ENCODE data around the gene OTOL1. TPM values are rescaled to one million over a fixed set of nuclear protein-coding genes. Genes with fewer than 3 reads are reported as not detected.

Gene OTOL1
- total and polyA plus RNA-seq, 7 donors, result not detected

DNA sequence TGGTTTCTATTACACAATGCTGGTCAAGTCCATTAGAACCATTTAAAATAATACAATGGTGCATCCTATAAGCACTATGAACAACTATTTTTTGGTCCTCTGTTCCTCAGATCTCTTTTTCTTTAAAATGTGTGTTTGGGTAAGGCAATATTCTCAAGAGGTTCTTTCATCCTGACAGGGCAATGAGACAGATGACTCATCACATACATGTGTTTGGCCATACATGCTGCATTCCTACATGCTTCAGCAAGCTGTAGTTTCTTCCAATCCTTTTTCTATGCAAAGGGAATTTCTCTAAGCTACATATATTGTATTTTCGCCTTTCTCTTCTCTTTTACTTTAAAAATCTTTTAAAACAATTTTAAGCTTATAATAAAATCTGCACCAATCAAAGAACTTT, 52.7 kb downstream of the OTOL1 start:
- Histone ChIP-seq H3K9me3 (no peaks in the 10 kb centered on the region), H3K27ac (no peak overlapping the region), H3K4me3 (no peak overlapping the region), H3K36me3 (ENCODE audit: insufficient read depth in 1 of 2, low read depth in 1 of 2) (no peaks in the 10 kb centered on the region), H3K27me3 (ENCODE audit: insufficient read depth in 3 of 3, low read length in 2 of 3) (no peaks in the 10 kb centered on the region), H3K4me1 (no peaks in the 10 kb centered on the region)
- no peak for ATAC-seq
- WGBS, 3 donors, result 80 to 91% (median 86%) methylated on average over 1 of the region's 1 CpG
- TF ChIP-seq, protein P1, sequence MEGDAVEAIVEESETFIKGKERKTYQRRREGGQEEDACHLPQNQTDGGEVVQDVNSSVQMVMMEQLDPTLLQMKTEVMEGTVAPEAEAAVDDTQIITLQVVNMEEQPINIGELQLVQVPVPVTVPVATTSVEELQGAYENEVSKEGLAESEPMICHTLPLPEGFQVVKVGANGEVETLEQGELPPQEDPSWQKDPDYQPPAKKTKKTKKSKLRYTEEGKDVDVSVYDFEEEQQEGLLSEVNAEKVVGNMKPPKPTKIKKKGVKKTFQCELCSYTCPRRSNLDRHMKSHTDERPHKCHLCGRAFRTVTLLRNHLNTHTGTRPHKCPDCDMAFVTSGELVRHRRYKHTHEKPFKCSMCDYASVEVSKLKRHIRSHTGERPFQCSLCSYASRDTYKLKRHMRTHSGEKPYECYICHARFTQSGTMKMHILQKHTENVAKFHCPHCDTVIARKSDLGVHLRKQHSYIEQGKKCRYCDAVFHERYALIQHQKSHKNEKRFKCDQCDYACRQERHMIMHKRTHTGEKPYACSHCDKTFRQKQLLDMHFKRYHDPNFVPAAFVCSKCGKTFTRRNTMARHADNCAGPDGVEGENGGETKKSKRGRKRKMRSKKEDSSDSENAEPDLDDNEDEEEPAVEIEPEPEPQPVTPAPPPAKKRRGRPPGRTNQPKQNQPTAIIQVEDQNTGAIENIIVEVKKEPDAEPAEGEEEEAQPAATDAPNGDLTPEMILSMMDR (IDR thresholded peaks at IDR 0.05), result no peak
- no peak for DNase-seq
- intact Hi-C loops (cut with DNase I), result no loop called here

DNA sequence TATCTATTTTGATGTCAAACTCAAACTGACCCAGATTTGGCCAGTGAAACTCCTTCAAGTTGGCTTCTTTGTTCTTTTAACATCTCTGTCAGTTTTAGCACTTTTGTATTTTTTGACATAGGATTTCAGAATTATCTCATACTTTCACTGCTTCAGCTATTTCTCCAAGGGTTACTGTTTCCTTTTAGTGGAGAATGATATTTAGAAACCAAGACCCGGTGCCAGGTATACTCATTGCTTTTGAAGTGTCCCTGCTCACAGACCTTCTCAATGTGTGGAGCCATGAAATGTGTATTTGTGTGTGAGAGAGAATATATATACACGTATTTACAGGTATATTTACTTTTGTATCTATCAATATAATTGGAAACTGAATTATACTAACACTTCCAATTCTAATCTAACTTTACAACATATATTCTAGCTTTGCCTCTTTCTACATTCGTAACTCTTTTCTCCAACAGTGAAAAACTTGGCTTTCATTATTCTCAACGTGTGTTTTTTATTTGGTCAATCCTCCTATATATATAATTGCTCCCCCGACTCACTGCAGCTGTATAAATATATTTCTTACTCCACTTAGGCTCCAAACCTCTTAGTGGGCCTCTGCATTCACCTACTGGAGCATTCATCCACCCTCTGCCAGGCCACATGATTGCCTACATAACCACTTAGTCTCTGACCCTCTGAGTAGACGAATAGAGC, 54.0 kb downstream of the OTOL1 start:
- no peak overlapping the region for H3K4me3 ChIP-seq
- DNase-seq (no peak), ATAC-seq (no peak)
- H3K36me3 ChIP-seq (ENCODE audit: insufficient read depth in 1 of 2, low read depth in 1 of 2), result no peaks in the 10 kb centered on the region
- H3K9me3 ChIP-seq, result no peaks in the 10 kb centered on the region
- 83 to 86% (median 84%) methylated on average over 6 of the region's 6 CpGs for WGBS, 3 donors
- intact Hi-C loops (cut with DNase I), result no loop called here
- no peaks in the 10 kb centered on the region for H3K4me1 ChIP-seq
- H3K27me3 ChIP-seq (ENCODE audit: insufficient read depth in 3 of 3, low read length in 2 of 3), result no peaks in the 10 kb centered on the region
- TF ChIP-seq, protein P1 (IDR thresholded peaks at IDR 0.05), result no peak
- no peak overlapping the region for H3K27ac ChIP-seq

DNA sequence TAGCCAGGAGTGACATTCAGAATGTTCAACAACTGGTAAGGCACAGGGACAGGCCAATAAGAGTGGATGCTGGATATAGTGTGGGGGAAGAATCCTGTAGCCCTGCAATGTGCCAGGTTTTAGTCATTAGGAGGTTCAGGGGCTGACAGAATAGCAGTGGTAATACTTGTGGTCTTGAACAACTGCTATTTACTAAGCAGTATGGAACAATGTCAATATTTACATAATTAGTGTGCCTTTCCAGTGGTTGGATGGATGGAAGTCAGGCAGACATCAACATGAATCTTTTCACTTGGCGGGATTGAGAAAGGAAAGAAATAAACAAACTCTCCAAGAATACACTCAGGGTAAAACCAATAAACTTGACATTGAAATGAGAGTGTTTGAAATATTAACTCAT, 55.1 kb downstream of the OTOL1 start:
- H3K36me3 ChIP-seq (ENCODE audit: insufficient read depth in 1 of 2, low read depth in 1 of 2), result no peaks in the 10 kb centered on the region
- TF ChIP-seq, protein P1 (IDR thresholded peaks at IDR 0.05), result no peak
- H3K27ac ChIP-seq, result no peak overlapping the region
- H3K4me1 ChIP-seq, result no peaks in the 10 kb centered on the region
- no peaks in the 10 kb centered on the region for H3K27me3 ChIP-seq (ENCODE audit: insufficient read depth in 3 of 3, low read length in 2 of 3)
- ATAC-seq (no peak), DNase-seq (no peak)
- H3K4me3 ChIP-seq, result no peak overlapping the region
- WGBS, 3 donors, result 94 to 100% (median 96%) methylated on average over 1 of the region's 1 CpG
- no peaks in the 10 kb centered on the region for H3K9me3 ChIP-seq
- intact Hi-C loops (cut with DNase I), result no loop called here

DNA sequence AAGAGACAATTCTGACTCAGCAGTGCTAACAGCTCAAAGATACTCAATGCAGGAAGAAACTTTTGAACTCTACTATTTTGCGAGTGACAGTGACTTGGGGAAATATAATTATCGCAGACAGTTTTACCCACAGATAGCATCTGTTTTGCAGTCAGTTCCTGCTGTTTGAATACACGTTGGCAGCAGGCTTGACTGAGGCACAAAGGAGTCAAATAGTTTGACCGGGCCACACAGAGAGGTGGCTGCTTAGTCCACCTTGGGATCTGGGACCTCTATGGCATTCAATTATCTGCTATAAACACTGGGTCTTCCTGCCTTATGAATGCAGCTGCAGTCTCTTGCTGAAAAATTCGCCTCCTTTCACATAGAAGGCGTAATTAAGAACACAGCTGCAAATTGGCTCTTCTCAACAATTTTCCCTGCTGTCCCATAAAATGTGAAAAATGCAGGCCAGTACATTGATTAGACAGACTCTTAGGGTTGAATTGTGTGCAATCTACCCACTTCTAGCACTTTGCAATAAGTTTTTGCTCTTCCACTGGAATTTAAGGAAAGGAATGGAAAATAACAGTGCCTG, 56.5 kb downstream of the OTOL1 start:
- ATAC-seq (no peak), DNase-seq (no peak)
- Histone ChIP-seq H3K36me3 (ENCODE audit: insufficient read depth in 1 of 2, low read depth in 1 of 2) (no peaks in the 10 kb centered on the region), H3K27ac (no peak overlapping the region), H3K4me3 (no peak overlapping the region), H3K27me3 (ENCODE audit: insufficient read depth in 3 of 3, low read length in 2 of 3) (no peaks in the 10 kb centered on the region), H3K9me3 (no peaks in the 10 kb centered on the region), H3K4me1 (no peaks in the 10 kb centered on the region)
- TF ChIP-seq, protein P1 (IDR thresholded peaks at IDR 0.05), result no peak
- intact Hi-C loops (cut with DNase I), result no loop called here
- WGBS, 3 donors, result 35 to 48% (median 46%) methylated on average over 6 of the region's 6 CpGs

Other genes with a start within 250 kb of the OTOL1 start
- 1 to 10 TPM in 1 of 4 donors, not detected in 3; 1.2 TPM for gene SPTSSB, start 125.3 kb upstream of the OTOL1 start, total RNA-seq
- under 1 TPM; 0.03 to 0.21 (median 0.04) TPM for gene SPTSSB, start 125.3 kb upstream of the OTOL1 start, polyA plus RNA-seq